K562 (cell line): ENCODE data around the gene C16orf96. TPM values are rescaled to one million over a fixed set of nuclear protein-coding genes. Genes with fewer than 3 reads are reported as not detected.

Experiments used
- BRD9 ChIP-seq: fragments of 450-650 bp; IDR thresholded peaks from 2 replicates; pipeline ENCODE4 v1.6.1; 2018; ENCODE audit warnings: low read depth; ENCODE audit not compliant: partially characterized antibody
- CBFA2T2 ChIP-seq: fragments of 450-650 bp; conservative IDR thresholded peaks from 2 replicates; pipeline ENCODE4 v1.6.1; 2017; ENCODE audit warnings: mild to moderate bottlenecking
- CHD2 ChIP-seq: IDR thresholded peaks from 2 replicates; pipeline ENCODE4 v1.6.1; 2011; ENCODE audit warnings: low read depth, low read length
- GABPA ChIP-seq: fragments of 200-800 bp; sonication (Bioruptor generic); conservative IDR thresholded peaks from 2 replicates; pipeline ENCODE4 v1.6.1; 2016; ENCODE audit warnings: low read depth, missing genetic modification characterization, missing compliant biosample characterization
- HDAC1 ChIP-seq, 2 experiments: fragments of 450-650 bp; IDR thresholded peaks; 2 replicates each; pipeline ENCODE4 v1.6.1; 2016 to 2017; ENCODE audit warnings: inconsistent platforms in 1 of 2, mild to moderate bottlenecking in 1 of 2, moderate library complexity in 1 of 2
- HMG20A ChIP-seq: fragments of 450-650 bp; formaldehyde crosslinking; conservative IDR thresholded peaks from 2 replicates; pipeline ENCODE4 v1.4.0; 2020; ENCODE audit warnings: mild to moderate bottlenecking, mixed read lengths
- MXI1 ChIP-seq: IDR thresholded peaks from 2 replicates; pipeline ENCODE4 v1.6.1; 2011; ENCODE audit warnings: low read depth, mild to moderate bottlenecking, improper control_type of control experiment, low read length
- NBN ChIP-seq: fragments of 450-650 bp; IDR thresholded peaks from 2 replicates; pipeline ENCODE4 v1.6.1; 2016; ENCODE audit warnings: low read depth, mild to moderate bottlenecking
- NCOA4 ChIP-seq: fragments of 450-650 bp; IDR thresholded peaks from 2 replicates; pipeline ENCODE4 v1.6.1; 2018; ENCODE audit warnings: mild to moderate bottlenecking; ENCODE audit not compliant: partially characterized antibody
- NCOA6 ChIP-seq: fragments of 450-650 bp; IDR thresholded peaks from 2 replicates; pipeline ENCODE4 v1.6.1; 2017; ENCODE audit warnings: mild to moderate bottlenecking
- NR4A1 ChIP-seq, 2 experiments: fragments of 250-450 bp in 1 of 2; fragments of 450-650 bp in 1 of 2; sonication (Bioruptor Pico) in 1 of 2; IDR thresholded peaks; 2 replicates each; pipeline versions ENCODE4 v1.4.0 to v1.6.1; 2016 to 2020; ENCODE audit warnings: mild to moderate bottlenecking in 2 of 2, missing compliant biosample characterization in 1 of 2, missing genetic modification characterization in 1 of 2, moderate library complexity in 1 of 2
- NRF1 ChIP-seq, 2 experiments: fragments of 450-650 bp; IDR thresholded peaks in 1 of 2; conservative IDR thresholded peaks in 1 of 2; 2 replicates each; pipeline ENCODE4 v1.6.1; 2014; ENCODE audit warnings: mild to moderate bottlenecking in 2 of 2
- PYGO2 ChIP-seq: fragments of 450-650 bp; IDR thresholded peaks from 2 replicates; pipeline ENCODE4 v1.6.1; 2016; ENCODE audit warnings: mild to moderate bottlenecking, missing genetic modification characterization, moderate library complexity, missing compliant biosample characterization
- SIRT6 ChIP-seq: IDR thresholded peaks from one replicate; pipeline ENCODE4 v1.6.1; 2012; ENCODE audit warnings: low read depth, mild to moderate bottlenecking, control low read depth, inconsistent platforms, low read length, moderate library complexity
- SMAD1 ChIP-seq: fragments of 150-350 bp; IDR thresholded peaks from 2 replicates; pipeline ENCODE4 v1.6.1; 2014; ENCODE audit warnings: low read length, low read depth; ENCODE audit not compliant: partially characterized antibody
- SMARCA5 ChIP-seq: fragments of 450-650 bp; IDR thresholded peaks from 2 replicates; pipeline ENCODE4 v1.6.1; 2016
- TCF3 ChIP-seq: sonication (generic); formaldehyde crosslinking; IDR thresholded peaks from 2 replicates; pipeline ENCODE4 v1.4.0; 2020; ENCODE audit warnings: mild to moderate bottlenecking, missing genetic modification reagents
- TEAD2 ChIP-seq: fragments of 450-650 bp; IDR thresholded peaks from 2 replicates; pipeline ENCODE4 v1.6.1; 2016; ENCODE audit warnings: missing genetic modification characterization, control low read depth, missing compliant biosample characterization
- ZBTB1 ChIP-seq: sonication (generic); formaldehyde crosslinking; IDR thresholded peaks from 2 replicates; pipeline ENCODE4 v1.8.1; 2023; ENCODE audit warnings: missing genetic modification reagents, low read depth, mild to moderate bottlenecking, borderline replicate concordance
- ZNF23 ChIP-seq: fragments of 250-450 bp; sonication (Bioruptor Pico); IDR thresholded peaks from 2 replicates; pipeline ENCODE4 v1.4.0; 2020; ENCODE audit warnings: mild to moderate bottlenecking
- ZNF253 ChIP-seq: fragments of 250-450 bp; sonication (Bioruptor Pico); conservative IDR thresholded peaks from 2 replicates; pipeline ENCODE4 v1.6.1; 2021; ENCODE audit warnings: mild to moderate bottlenecking
- ZNF445 ChIP-seq: fragments of 250-450 bp; sonication (Bioruptor Pico); IDR thresholded peaks from 2 replicates; pipeline ENCODE4 v1.4.0; 2020; ENCODE audit warnings: low read depth, mild to moderate bottlenecking, moderate library complexity
- ZNF589 ChIP-seq: fragments of 200-800 bp; sonication (Bioruptor generic); IDR thresholded peaks from 2 replicates; pipeline ENCODE4 v1.6.1; 2016; ENCODE audit warnings: low read depth, missing genetic modification characterization, missing compliant biosample characterization
- ZNF668 ChIP-seq: fragments of 250-450 bp; sonication (Bioruptor Pico); IDR thresholded peaks from 2 replicates; pipeline ENCODE4 v1.8.0; 2022; ENCODE audit warnings: mild to moderate bottlenecking, inconsistent platforms
- ZNF699 ChIP-seq: fragments of 250-450 bp; sonication (Bioruptor Pico); IDR thresholded peaks from 2 replicates; pipeline ENCODE4 v1.8.0; 2021; ENCODE audit warnings: mild to moderate bottlenecking, moderate library complexity; ENCODE audit not compliant: insufficient replicate concordance
- polyA plus RNA-seq, 8 experiments: library from polyadenylated mRNA; depleted of rRNA in 4 of 8; stranded (reverse) in 5 of 8; unstranded in 3 of 8; fragments of >200 nt; fragmentation: Nextera tagmentation in 2 of 8; fragmentation: Illumina TruSeq in 1 of 8; extraction: Ambion mirVana in 2 of 8; extraction: Trizol in 1 of 8; gene quantifications; 2 replicates each; pipeline versions ENCODE4 v1.2.1 to v1.2.3, GENCODE V29; 2011 to 2014; ENCODE audit warnings: inconsistent platforms in 1 of 8, missing spikeins in 1 of 8
- total RNA-seq, 7 experiments: library from RNA; depleted of rRNA in 6 of 7; stranded (reverse); fragments of >200 nt in 6 of 7; fragmentation: Illumina TruSeq in 2 of 7; extraction: Trizol in 2 of 7; gene quantifications; 2 replicates each; pipeline versions ENCODE4 v1.2.1 to v1.2.3, GENCODE V29; 2011 to 2021; ENCODE audit warnings: low replicate concordance in 1 of 7
- TF ChIP-seq, protein P1 (sequence below): sonication (generic); formaldehyde crosslinking; IDR thresholded peaks from 2 replicates; pipeline ENCODE4 v1.9.0; 2022; ENCODE audit warnings: mild to moderate bottlenecking, missing genetic modification reagents
- TF ChIP-seq, protein P2 (sequence below), 2 experiments: IDR thresholded peaks in 1 of 2; conservative IDR thresholded peaks in 1 of 2; 2 replicates each; pipeline ENCODE4 v1.6.1; 2016; ENCODE audit warnings: low read depth in 2 of 2, mild to moderate bottlenecking in 1 of 2, missing compliant biosample characterization in 1 of 2, missing genetic modification characterization in 1 of 2, moderate library complexity in 1 of 2

Gene C16orf96
- total and polyA plus RNA-seq, 9 of the 15 experiments (the other 6 are each of a cell fraction or from before 2014, with no cell fraction given), result not detected

DNA sequence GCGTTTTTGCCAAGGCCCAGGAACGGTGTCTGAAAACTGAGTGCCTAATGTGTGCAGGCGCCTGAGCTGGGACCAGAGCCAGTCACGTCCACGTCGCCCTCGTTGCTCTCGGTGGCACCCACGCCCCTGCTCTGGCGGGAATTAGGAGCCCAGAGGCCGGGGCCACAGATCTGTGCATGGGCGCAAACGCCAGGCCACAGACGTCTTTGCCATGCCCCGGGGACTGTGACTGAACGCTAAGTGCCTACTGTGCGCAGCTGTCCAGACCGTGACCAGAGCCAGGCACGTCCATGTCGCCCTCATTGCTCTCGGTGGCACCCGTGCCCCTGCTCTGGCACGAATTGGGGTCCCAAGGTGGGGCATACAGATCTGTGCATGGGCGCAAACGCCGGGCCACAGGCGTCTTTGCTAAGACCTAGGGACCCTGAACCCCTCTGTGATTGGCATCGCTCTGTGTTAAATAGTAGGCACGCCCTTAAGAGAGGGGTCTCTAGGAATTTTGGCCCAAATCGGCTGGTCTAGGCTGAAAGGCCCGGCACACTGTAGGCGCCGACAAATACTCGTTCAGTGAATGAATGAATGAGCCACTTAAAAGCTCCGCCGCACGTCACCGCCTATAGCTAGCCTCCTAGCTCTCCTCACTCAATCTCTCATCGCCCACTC, 59.4 kb downstream of the C16orf96 start (continued):
- TF ChIP-seq NRF1 (conservative IDR thresholded peaks at IDR 0.05 in 1 of 2, IDR thresholded peaks at IDR 0.05 in 1 of 2), result no peak
- no peak for TF ChIP-seq GABPA (tag)
- TF ChIP-seq SIRT6, result no peak
- 0 out of 2 replicates have a peak, but pooled peaks have one; percentile 31 for TF ChIP-seq PYGO2 (tag)
- TF ChIP-seq TCF3 (CRISPR knock-in tag), result no peak
- no peak for TF ChIP-seq SMAD1
- TF ChIP-seq ZNF253, result no peak
- TF ChIP-seq MXI1, result no peak
- TF ChIP-seq CBFA2T2, result no peak
- no peak for TF ChIP-seq NR4A1 (CRISPR knock-in tag; IDR thresholded peaks at IDR 0.05)
- TF ChIP-seq NR4A1 (tag; IDR thresholded peaks at IDR 0.05), result peak; percentile 52; the same call in 1 of the 2 replicates
- TF ChIP-seq, protein P1, sequence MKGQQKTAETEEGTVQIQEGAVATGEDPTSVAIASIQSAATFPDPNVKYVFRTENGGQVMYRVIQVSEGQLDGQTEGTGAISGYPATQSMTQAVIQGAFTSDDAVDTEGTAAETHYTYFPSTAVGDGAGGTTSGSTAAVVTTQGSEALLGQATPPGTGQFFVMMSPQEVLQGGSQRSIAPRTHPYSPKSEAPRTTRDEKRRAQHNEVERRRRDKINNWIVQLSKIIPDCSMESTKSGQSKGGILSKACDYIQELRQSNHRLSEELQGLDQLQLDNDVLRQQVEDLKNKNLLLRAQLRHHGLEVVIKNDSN (CRISPR knock-in tag), result no peak
- no peak for TF ChIP-seq ZNF668
- TF ChIP-seq, protein P2, sequence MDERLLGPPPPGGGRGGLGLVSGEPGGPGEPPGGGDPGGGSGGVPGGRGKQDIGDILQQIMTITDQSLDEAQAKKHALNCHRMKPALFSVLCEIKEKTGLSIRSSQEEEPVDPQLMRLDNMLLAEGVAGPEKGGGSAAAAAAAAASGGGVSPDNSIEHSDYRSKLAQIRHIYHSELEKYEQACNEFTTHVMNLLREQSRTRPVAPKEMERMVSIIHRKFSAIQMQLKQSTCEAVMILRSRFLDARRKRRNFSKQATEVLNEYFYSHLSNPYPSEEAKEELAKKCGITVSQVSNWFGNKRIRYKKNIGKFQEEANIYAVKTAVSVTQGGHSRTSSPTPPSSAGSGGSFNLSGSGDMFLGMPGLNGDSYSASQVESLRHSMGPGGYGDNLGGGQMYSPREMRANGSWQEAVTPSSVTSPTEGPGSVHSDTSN (CRISPR knock-in tag; IDR thresholded peaks at IDR 0.05; ENCODE audit: low read depth), result no peak
- TF ChIP-seq, protein P2 (tag; conservative IDR thresholded peaks at IDR 0.05; ENCODE audit: low read depth), result no peak
- TF ChIP-seq NCOA4, result no peak
- no peak for TF ChIP-seq NBN
- TF ChIP-seq CHD2, result no peak
- TF ChIP-seq NCOA6, result no peak
- no peak for TF ChIP-seq ZNF589
- no peak for TF ChIP-seq HMG20A (CRISPR knock-in tag)
- 0 out of 4 replicates have a peak, but pooled peaks of 1 of the 2 experiments have one; percentile 38 for TF ChIP-seq HDAC1 (IDR thresholded peaks at IDR 0.05)
- no peak for TF ChIP-seq ZNF445
- no peak; the same call in 1 of the 2 replicates for TF ChIP-seq ZBTB1 (CRISPR knock-in tag)
- TF ChIP-seq ZNF699, result no peak
- peak; percentile 68 for TF ChIP-seq BRD9
- TF ChIP-seq SMARCA5, result no peak
- no peak for TF ChIP-seq ZNF23 (CRISPR knock-in tag)
- no peak for TF ChIP-seq TEAD2 (tag)
